ENCODE data around the gene TAF4B. TPM values are rescaled to one million over a fixed set of nuclear protein-coding genes. Genes with fewer than 3 reads are reported as not detected.
A peak's percentile ranks its signal among the peaks of the same experiment; 100 is the strongest.
"Not testable (repeated sequence)": the region's sequence is repeated elsewhere in the genome, so short reads cannot be mapped to it uniquely, and the experiment has no call there.

The TAF4B gene
- total and polyA plus RNA-seq, 9 of the 15 experiments (the other 6 are each of a cell fraction or from before 2014, with no cell fraction given): 4.5 to 25.3 (median 20.5) TPM

DNA sequence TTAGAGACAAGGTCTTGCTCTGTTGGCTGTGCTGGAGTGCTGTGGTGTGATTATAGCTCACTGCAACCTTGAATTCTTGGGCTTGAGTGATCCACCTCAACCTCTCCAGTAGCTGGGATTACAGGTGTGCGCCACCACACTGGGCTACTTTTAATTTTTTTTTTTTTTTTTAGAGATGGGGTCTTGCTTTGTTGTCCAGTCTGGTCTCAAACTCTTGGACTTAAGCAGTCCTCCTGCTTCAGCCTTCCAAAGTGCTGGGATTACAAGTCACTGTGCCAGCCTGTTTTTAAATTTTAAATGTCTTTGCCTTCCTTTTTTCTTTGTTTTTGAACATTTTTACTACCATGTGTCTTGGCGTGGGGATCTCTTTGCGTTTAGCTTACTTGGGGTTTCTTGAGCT lies 32.5 kb downstream of the TAF4B start (continued):
- TF ChIP-seq ZNF121 (CRISPR knock-in tag; conservative IDR thresholded peaks at IDR 0.05) (peak; percentile 56; the same call in 1 of the 2 replicates), BCOR (IDR thresholded peaks at IDR 0.05) (0 out of 2 replicates have a peak, but pooled peaks have one; percentile 18), ASH1L (IDR thresholded peaks at IDR 0.05; ENCODE audit: borderline replicate concordance, low read depth, partially characterized antibody) (no peak), CHD1 (IDR thresholded peaks at IDR 0.05; ENCODE audit: low read length) (no peak)

- intact Hi-C loops (cut with micrococcal nuclease); H3K9me3 ChIP-seq (replicated peaks; ENCODE audit: control insufficient read depth, insufficient read depth, low read depth, low read length); H3K9me1 ChIP-seq (ENCODE audit: control insufficient read depth, insufficient read depth, low read length); CTCF ChIA-PET (ENCODE audit: low intra/inter-chr PET ratio); ATAC-seq; H3K4me2 ChIP-seq (ENCODE audit: insufficient read depth, low read length); H3K27me3 ChIP-seq (ENCODE audit: control insufficient read depth in 2 of 2, insufficient read depth in 2 of 2, low read length in 2 of 2); POLR2A ChIA-PET; DNase-seq (ENCODE audit: extremely low read depth in 1 of 4, low spot score in 3 of 4); H3K4me1 ChIP-seq (replicated peaks in 1 of 2; ENCODE audit: control insufficient read depth in 2 of 2, insufficient read depth in 2 of 2, low read length in 2 of 2); H3K4me3 ChIP-seq; H3K27ac ChIP-seq (ENCODE audit: extremely low read depth, low read depth, low read length); H3K36me3 ChIP-seq (ENCODE audit: control insufficient read depth, insufficient read depth, low read length); H3K9ac ChIP-seq (ENCODE audit: insufficient read depth in 1 of 2, low read depth in 2 of 2, low read length in 2 of 2); H2AFZ ChIP-seq (ENCODE audit: low read depth, low read length); FAIRE-seq; BruUV-seq (replicated peaks); H4K20me1 ChIP-seq (replicated peaks; ENCODE audit: control insufficient read depth, insufficient read depth, low read length); in situ Hi-C loops (cut with MboI): not testable (repeated sequence)
- H3K79me2 ChIP-seq (ENCODE audit: control insufficient read depth, insufficient read depth, low read length): peaks cover 48% of the 10 kb centered on the region
- no CpG with 5 or more reads among the region's 4 CpGs for WGBS (ENCODE audit: insufficient coverage, low coverage, missing lambda C conversion rate)
- TF ChIP-seq BCOR (IDR thresholded peaks at IDR 0.05) (peak; percentile 61), HDAC2 (IDR thresholded peaks at IDR 0.05) (0 out of 2 replicates have a peak, but pooled peaks have one; percentile 19)
Measured at GRCh38 chr18:26259416-26259815, 33.2 kb downstream of the TAF4B start.

DNA sequence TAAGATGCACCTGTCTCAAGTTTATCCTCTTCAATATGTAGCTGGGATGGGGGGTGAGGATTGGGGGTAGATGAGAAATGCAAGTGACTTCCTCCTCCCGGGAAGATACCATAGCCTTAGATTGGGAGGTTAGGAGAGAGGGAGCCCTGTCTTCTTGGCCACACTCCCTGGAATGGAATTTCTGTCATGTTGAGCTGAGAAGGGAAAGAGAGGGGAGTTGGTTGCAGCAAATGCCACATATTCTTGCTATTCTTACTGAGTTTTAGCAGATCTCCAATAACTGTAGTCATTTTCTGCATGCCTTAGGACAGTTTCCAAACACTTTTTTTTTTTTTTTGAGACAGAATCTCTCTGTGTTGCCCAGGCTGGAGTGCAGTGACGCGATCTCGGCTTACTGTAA lies 35.9 kb downstream of the TAF4B start:
- ChIA-PET POLR2A (interaction anchor here (0.6 kb wide), 1 partner anchor 35 kb away, joined by 4 read pairs; no protein-coding TSS in a partner anchor), CTCF (ENCODE audit: low intra/inter-chr PET ratio) (no interaction called here)
- Histone ChIP-seq H4K20me1 (replicated peaks; ENCODE audit: control insufficient read depth, insufficient read depth, low read length) (no peaks in the 10 kb centered on the region), H3K4me1 (replicated peaks in 1 of 2; ENCODE audit: control insufficient read depth in 2 of 2, insufficient read depth in 2 of 2, low read length in 2 of 2) (no peaks in the 10 kb centered on the region), H3K4me3 (no peak overlapping the region), H3K9ac (ENCODE audit: insufficient read depth in 1 of 2, low read depth in 2 of 2, low read length in 2 of 2) (no peak overlapping the region), H2AFZ (ENCODE audit: low read depth, low read length) (no peak overlapping the region), H3K4me2 (ENCODE audit: insufficient read depth, low read length) (no peak overlapping the region), H3K79me2 (ENCODE audit: control insufficient read depth, insufficient read depth, low read length) (peaks cover 43% of the 10 kb centered on the region), H3K9me1 (ENCODE audit: control insufficient read depth, insufficient read depth, low read length) (no peaks in the 10 kb centered on the region), H3K27me3 (ENCODE audit: control insufficient read depth in 2 of 2, insufficient read depth in 2 of 2, low read length in 2 of 2) (no peaks in the 10 kb centered on the region), H3K9me3 (replicated peaks; ENCODE audit: control insufficient read depth, insufficient read depth, low read depth, low read length) (no peaks in the 10 kb centered on the region), H3K36me3 (ENCODE audit: control insufficient read depth, insufficient read depth, low read length) (no peaks in the 10 kb centered on the region), H3K27ac (ENCODE audit: extremely low read depth, low read depth, low read length) (no peak overlapping the region)
- BruUV-seq (replicated peaks): no TSS peak
- ATAC-seq (no peak; the same call in 2 of the 3 replicates), FAIRE-seq (no peak), DNase-seq (ENCODE audit: extremely low read depth in 1 of 4, low spot score in 3 of 4) (no peak)
- WGBS (ENCODE audit: insufficient coverage, low coverage, missing lambda C conversion rate): 68% methylated on average over 4 of the region's 4 CpGs
- in situ Hi-C loops (cut with MboI): no loop called here
- intact Hi-C loops (cut with micrococcal nuclease): no loop called here
- TF ChIP-seq, protein P1, sequence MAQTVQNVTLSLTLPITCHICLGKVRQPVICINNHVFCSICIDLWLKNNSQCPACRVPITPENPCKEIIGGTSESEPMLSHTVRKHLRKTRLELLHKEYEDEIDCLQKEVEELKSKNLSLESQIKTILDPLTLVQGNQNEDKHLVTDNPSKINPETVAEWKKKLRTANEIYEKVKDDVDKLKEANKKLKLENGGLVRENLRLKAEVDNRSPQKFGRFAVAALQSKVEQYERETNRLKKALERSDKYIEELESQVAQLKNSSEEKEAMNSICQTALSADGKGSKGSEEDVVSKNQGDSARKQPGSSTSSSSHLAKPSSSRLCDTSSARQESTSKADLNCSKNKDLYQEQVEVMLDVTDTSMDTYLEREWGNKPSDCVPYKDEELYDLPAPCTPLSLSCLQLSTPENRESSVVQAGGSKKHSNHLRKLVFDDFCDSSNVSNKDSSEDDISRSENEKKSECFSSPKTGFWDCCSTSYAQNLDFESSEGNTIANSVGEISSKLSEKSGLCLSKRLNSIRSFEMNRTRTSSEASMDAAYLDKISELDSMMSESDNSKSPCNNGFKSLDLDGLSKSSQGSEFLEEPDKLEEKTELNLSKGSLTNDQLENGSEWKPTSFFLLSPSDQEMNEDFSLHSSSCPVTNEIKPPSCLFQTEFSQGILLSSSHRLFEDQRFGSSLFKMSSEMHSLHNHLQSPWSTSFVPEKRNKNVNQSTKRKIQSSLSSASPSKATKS (CRISPR knock-in tag; IDR thresholded peaks at IDR 0.05): no peak
- TF ChIP-seq ZNF586 (CRISPR knock-in tag; conservative IDR thresholded peaks at IDR 0.05): no peak
- no peak for TF ChIP-seq SRSF7 (optimal IDR thresholded peaks at IDR 0.05; ENCODE audit: low read depth, low read length)
- TF ChIP-seq KLF1 (tag; IDR thresholded peaks at IDR 0.05): no peak
- no peak for TF ChIP-seq POLR2H (tag; IDR thresholded peaks at IDR 0.05; ENCODE audit: low read depth)
- TF ChIP-seq OTX1 (CRISPR knock-in tag; IDR thresholded peaks at IDR 0.05): no peak
- TF ChIP-seq MAFK (IDR thresholded peaks at IDR 0.05; ENCODE audit: low read length): no peak
- TF ChIP-seq ZNF589 (CRISPR knock-in tag; IDR thresholded peaks at IDR 0.05; ENCODE audit: low read depth): no peak
